ENCODE results near the gene DNAJC16. TPM values are rescaled to one million over a fixed set of nuclear protein-coding genes. Genes with fewer than 3 reads are reported as not detected.
"Not testable (repeated sequence)": the region's sequence is repeated elsewhere in the genome, so short reads cannot be mapped to it uniquely, and the experiment has no call there.

DNAJC16 gene
- total RNA-seq = 35.5 and 35.9 TPM in 2 replicates

GRCh38 chr1:15526490-15527339 is at the start of gene DNAJC16:
TSS of gene DNAJC16 (plus strand) at chr1:15526848. CDS start at chr1:15529106, 2,258 bp downstream.
- peak; percentile 90 for DNase-seq
- intact Hi-C loops (cut with micrococcal nuclease) = loop anchor here (1.0 to 10.0 kb wide), 10 partner anchors 45 to 1908 kb away; partner anchors contain the start of genes PLEKHM2, PRDM2, RCC2 and SDHB
- POLR2A ChIA-PET = interaction anchor here (0.6 to 2.1 kb wide), 10 partner anchors 28 to 214 kb away, joined by 3 to 14 read pairs (median 6); partner anchors contain the start of gene DDI2
- Mint-ChIP-seq H3K9me3 (no peaks in the 10 kb centered on the region), H3K36me3 (ENCODE audit: low read depth) (peaks cover 23% of the 10 kb centered on the region), H3K27ac (peak within 1 kb of the TSS; percentile 99), H3K4me3 (peak within 1 kb of the TSS; percentile 87), H3K4me1 (peaks cover 49% of the 10 kb centered on the region), H3K27me3 (no peaks in the 10 kb centered on the region)
- TF ChIP-seq, protein P1, sequence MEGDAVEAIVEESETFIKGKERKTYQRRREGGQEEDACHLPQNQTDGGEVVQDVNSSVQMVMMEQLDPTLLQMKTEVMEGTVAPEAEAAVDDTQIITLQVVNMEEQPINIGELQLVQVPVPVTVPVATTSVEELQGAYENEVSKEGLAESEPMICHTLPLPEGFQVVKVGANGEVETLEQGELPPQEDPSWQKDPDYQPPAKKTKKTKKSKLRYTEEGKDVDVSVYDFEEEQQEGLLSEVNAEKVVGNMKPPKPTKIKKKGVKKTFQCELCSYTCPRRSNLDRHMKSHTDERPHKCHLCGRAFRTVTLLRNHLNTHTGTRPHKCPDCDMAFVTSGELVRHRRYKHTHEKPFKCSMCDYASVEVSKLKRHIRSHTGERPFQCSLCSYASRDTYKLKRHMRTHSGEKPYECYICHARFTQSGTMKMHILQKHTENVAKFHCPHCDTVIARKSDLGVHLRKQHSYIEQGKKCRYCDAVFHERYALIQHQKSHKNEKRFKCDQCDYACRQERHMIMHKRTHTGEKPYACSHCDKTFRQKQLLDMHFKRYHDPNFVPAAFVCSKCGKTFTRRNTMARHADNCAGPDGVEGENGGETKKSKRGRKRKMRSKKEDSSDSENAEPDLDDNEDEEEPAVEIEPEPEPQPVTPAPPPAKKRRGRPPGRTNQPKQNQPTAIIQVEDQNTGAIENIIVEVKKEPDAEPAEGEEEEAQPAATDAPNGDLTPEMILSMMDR (IDR thresholded peaks at IDR 0.05) = no peak
- CTCF ChIA-PET = interaction anchor here (1.0 kb wide), 1 partner anchor 215 kb away, joined by 3 read pairs; no protein-coding TSS in a partner anchor
- peak; percentile 33 for ATAC-seq (ENCODE audit: low read depth)

DNA sequence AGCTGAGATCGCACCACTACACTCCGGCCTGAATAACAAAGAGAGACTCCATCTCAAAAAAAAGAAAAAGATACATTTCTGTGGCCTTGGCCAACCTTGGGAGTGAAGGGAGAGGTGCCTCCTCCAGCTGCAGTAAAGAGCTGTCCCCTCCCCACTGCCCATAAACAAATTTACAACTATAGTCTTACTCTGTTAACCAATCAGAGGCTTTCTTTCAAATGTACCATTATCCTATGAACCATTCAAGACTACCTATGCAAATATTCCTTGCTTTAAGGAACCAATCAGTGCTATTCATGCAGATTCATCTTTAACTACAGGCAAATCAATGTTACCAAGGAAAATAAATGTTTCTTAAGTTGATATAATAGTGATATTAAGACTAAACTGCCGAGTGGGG is 49.7 kb upstream of the DNAJC16 start:
- H3K27ac Mint-ChIP-seq = no peak overlapping the region
- no peak overlapping the region for H3K4me3 Mint-ChIP-seq
- intact Hi-C loops (cut with micrococcal nuclease) = no loop called here
- CTCF ChIA-PET = no interaction called here
- DNase-seq (no peak), ATAC-seq (ENCODE audit: low read depth) (no peak)
- POLR2A ChIA-PET = no interaction called here
- TF ChIP-seq, protein P1 (IDR thresholded peaks at IDR 0.05) = no peak
- H3K4me1 Mint-ChIP-seq = no peaks in the 10 kb centered on the region
- no peaks in the 10 kb centered on the region for H3K36me3 Mint-ChIP-seq (ENCODE audit: low read depth)
- no peaks in the 10 kb centered on the region for H3K9me3 Mint-ChIP-seq
- no peaks in the 10 kb centered on the region for H3K27me3 Mint-ChIP-seq

- ATAC-seq (ENCODE audit: low read depth) (no peak), DNase-seq (no peak)
- ChIA-PET CTCF (no interaction called here), POLR2A (no interaction called here)
- TF ChIP-seq, protein P1 (IDR thresholded peaks at IDR 0.05) = no peak
- Mint-ChIP-seq H3K36me3 (ENCODE audit: low read depth) (no peaks in the 10 kb centered on the region), H3K4me3 (no peak overlapping the region), H3K4me1 (no peaks in the 10 kb centered on the region), H3K9me3 (no peaks in the 10 kb centered on the region), H3K27ac (no peak overlapping the region), H3K27me3 (no peaks in the 10 kb centered on the region)
- intact Hi-C loops (cut with micrococcal nuclease) = no loop called here
Measured at GRCh38 chr1:15477646-15478212, 48.9 kb upstream of the DNAJC16 start.

- Mint-ChIP-seq H3K27ac (no peak overlapping the region), H3K36me3 (ENCODE audit: low read depth) (no peaks in the 10 kb centered on the region), H3K4me1 (no peaks in the 10 kb centered on the region), H3K27me3 (no peaks in the 10 kb centered on the region), H3K4me3 (no peak overlapping the region), H3K9me3 (no peaks in the 10 kb centered on the region)
- TF ChIP-seq, protein P1 (IDR thresholded peaks at IDR 0.05) = no peak
- ATAC-seq (ENCODE audit: low read depth) (no peak), DNase-seq (no peak)
- intact Hi-C loops (cut with micrococcal nuclease) = no loop called here
- ChIA-PET CTCF (no interaction called here), POLR2A (no interaction called here)
Measured at GRCh38 chr1:15479654-15480347, 46.8 kb upstream of the DNAJC16 start.

- ATAC-seq (ENCODE audit: low read depth) = not testable (repeated sequence)
Measured at GRCh38 chr1:15482455-15482854, 44.2 kb upstream of the DNAJC16 start.

DNA sequence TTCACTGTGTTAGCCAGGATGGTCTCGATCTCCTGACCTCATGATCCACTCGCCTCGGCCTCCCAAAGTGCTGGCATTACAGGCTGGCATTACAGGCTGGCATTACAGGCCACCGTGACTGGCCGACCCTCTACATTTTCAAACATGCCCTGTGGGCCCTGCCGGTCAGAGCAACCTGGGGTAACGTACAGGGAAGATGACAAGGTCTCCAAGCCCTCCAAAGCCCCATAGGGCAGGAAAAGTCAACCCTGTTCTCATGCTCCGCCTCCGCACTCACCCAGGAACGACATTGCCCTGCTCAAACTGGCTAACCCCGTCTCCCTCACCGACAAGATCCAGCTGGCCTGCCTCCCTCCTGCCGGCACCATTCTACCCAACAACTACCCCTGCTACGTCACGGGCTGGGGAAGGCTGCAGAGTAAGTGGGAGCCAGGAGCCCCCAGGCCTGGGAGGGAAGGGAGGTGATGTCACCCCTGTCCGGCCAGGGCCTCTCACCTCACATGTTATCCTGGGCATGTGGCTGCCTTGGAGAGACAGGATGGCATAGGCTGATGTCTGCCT is 43.6 kb upstream of the DNAJC16 start:
- H3K4me3 Mint-ChIP-seq; DNase-seq; H3K27me3 Mint-ChIP-seq; CTCF ChIA-PET; H3K9me3 Mint-ChIP-seq; POLR2A ChIA-PET; H3K27ac Mint-ChIP-seq; intact Hi-C loops (cut with micrococcal nuclease); H3K4me1 Mint-ChIP-seq; ATAC-seq (ENCODE audit: low read depth): not testable (repeated sequence)
- H3K36me3 Mint-ChIP-seq (ENCODE audit: low read depth) = peaks cover 20% of the 10 kb centered on the region

More at GRCh38 chr1:15482455-15482854, 44.2 kb upstream of the DNAJC16 start:
- intact Hi-C loops (cut with micrococcal nuclease); H3K27me3 Mint-ChIP-seq; H3K4me1 Mint-ChIP-seq; H3K4me3 Mint-ChIP-seq; H3K9me3 Mint-ChIP-seq; CTCF ChIA-PET; POLR2A ChIA-PET; DNase-seq; H3K27ac Mint-ChIP-seq: not testable (repeated sequence)
- peaks cover 19% of the 10 kb centered on the region for H3K36me3 Mint-ChIP-seq (ENCODE audit: low read depth)

Measured in activated B cell treated with CpG ODN at 0.5 μM for 24 hours (primary cell).